HepG2 (cell line): ENCODE data around the gene DHTKD1. TPM values are rescaled to one million over a fixed set of nuclear protein-coding genes. Genes with fewer than 3 reads are reported as not detected.

Experiments used
- ATAC-seq: fragments of 200-7000 bp; cut with Tn5 transposase; 3 replicates; pipeline ENCODE4 v1.9.1; 2020; ENCODE audit warnings: mild to moderate bottlenecking, moderate library complexity
- Bru-seq: library from RNA; stranded (reverse); fragments of 400-500 nt; gene quantifications from one replicate; lab custom pipeline; 2021; lab: Mats Ljungman, UMichigan
- BruChase-seq, 2 experiments: library from RNA; stranded (reverse); fragments of 400-500 nt; gene quantifications; one replicate each; lab custom pipeline; 2021; lab: Mats Ljungman, UMichigan
- BruUV-seq: library from RNA; stranded (reverse); fragments of 400-500 nt; replicated peaks from 2 replicates; lab custom pipeline; 2021; lab: Mats Ljungman, UMichigan
- CTCF ChIA-PET: fragments of 300-600 bp; formaldehyde crosslinking; extraction: SDS; loops from one replicate; lab custom pipeline; 2021; ENCODE audit warnings: low total read pairs, inconsistent platforms, low intra/inter-chr PET ratio; lab: Yijun Ruan, JAX
- POLR2A ChIA-PET: fragments of 350-600 bp; sonication (Branson Sonifier 250); formaldehyde crosslinking; loops from one replicate; lab custom pipeline; 2020; ENCODE audit warnings: antibody characterized with exemption, inconsistent platforms; lab: Yijun Ruan, JAX
- DNase-seq: peaks from one replicate; pipeline ENCODE4 v3.0.0-alpha.2; 2015; ENCODE audit warnings: low spot score
- FAIRE-seq: peaks from 3 replicates; lab custom pipeline; 2011; peaks lifted over from hg19 to GRCh38; lab: Jason Lieb, UNC
- H2AFZ ChIP-seq: one replicate; pipeline ENCODE4 v1.6.1; 2011; ENCODE audit warnings: low read length, inconsistent platforms
- H3K27ac ChIP-seq: fragments of 300-600 bp; 3 replicates; pipeline ENCODE4 v1.8.0; 2011; ENCODE audit warnings: mixed run types, mild to moderate bottlenecking, mixed read lengths, low read length, inconsistent platforms; ENCODE audit not compliant: insufficient read depth; ENCODE audit errors: extremely low read length
- H3K27me3 ChIP-seq, 2 experiments: fragments of 200-600 bp in 1 of 2; 2 replicates in 1 of 2; 3 replicates in 1 of 2; pipeline versions ENCODE4 v1.6.0 to v1.8.0; 2011; ENCODE audit warnings: low read length in 2 of 2, mild to moderate bottlenecking in 2 of 2, moderate library complexity in 2 of 2, inconsistent platforms in 1 of 2; ENCODE audit not compliant: insufficient read depth in 2 of 2, control insufficient read depth in 1 of 2
- H3K36me3 ChIP-seq, 2 experiments: fragments of 200-600 bp in 1 of 2; replicated peaks in 1 of 2; 2 replicates in 1 of 2; 3 replicates in 1 of 2; pipeline versions ENCODE4 v1.5.1 to v1.8.0; 2011; ENCODE audit warnings: low read length in 2 of 2, inconsistent platforms in 1 of 2; ENCODE audit not compliant: insufficient read depth in 2 of 2, control insufficient read depth in 1 of 2
- H3K4me1 ChIP-seq: 2 replicates; pipeline ENCODE4 v1.5.1; 2012; ENCODE audit warnings: low read length, inconsistent platforms; ENCODE audit not compliant: insufficient read depth
- H3K4me2 ChIP-seq: 2 replicates; pipeline ENCODE4 v1.6.0; 2011; ENCODE audit warnings: low read depth, low read length, inconsistent platforms
- H3K4me3 ChIP-seq, 3 experiments: fragments of 200-600 bp in 1 of 3; sonication (generic), shearing (Covaris generic) in 1 of 3; replicated peaks in 1 of 3; 2 replicates each; pipeline ENCODE4 v1.5.1; 2011 to 2016; ENCODE audit warnings: low read length in 3 of 3, inconsistent platforms in 2 of 3, low read depth in 2 of 3, mild to moderate bottlenecking in 2 of 3, control low read depth in 1 of 3, mixed read lengths in 1 of 3; ENCODE audit not compliant: insufficient read depth in 1 of 3
- H3K79me2 ChIP-seq: one replicate; pipeline ENCODE4 v1.6.1; 2011; ENCODE audit warnings: low read length, inconsistent platforms; ENCODE audit not compliant: insufficient read depth
- H3K9ac ChIP-seq: 2 replicates; pipeline ENCODE4 v1.6.0; 2011; ENCODE audit warnings: mild to moderate bottlenecking, low read depth, low read length, inconsistent platforms; ENCODE audit not compliant: insufficient read depth
- H3K9me3 ChIP-seq: 2 replicates; pipeline ENCODE4 v1.5.1; 2012; ENCODE audit warnings: mild to moderate bottlenecking, low read length
- H4K20me1 ChIP-seq: 2 replicates; pipeline ENCODE4 v1.6.0; 2011; ENCODE audit warnings: inconsistent platforms, mild to moderate bottlenecking, low read length, moderate library complexity; ENCODE audit not compliant: insufficient read depth
- BCL6 ChIP-seq: IDR thresholded peaks from 2 replicates; pipeline ENCODE4 v1.6.1; 2016; ENCODE audit warnings: missing genetic modification reagents, missing compliant biosample characterization
- CBX1 ChIP-seq: IDR thresholded peaks from one replicate; pipeline ENCODE4 v1.6.1; 2016; ENCODE audit warnings: antibody characterized with exemption, low read depth
- EEA1 ChIP-seq: sonication (generic); formaldehyde crosslinking; IDR thresholded peaks from 2 replicates; pipeline ENCODE4 v1.5.1; 2020; ENCODE audit warnings: mild to moderate bottlenecking, missing genetic modification reagents, borderline replicate concordance
- HDAC2 ChIP-seq: sonication (generic); formaldehyde crosslinking; IDR thresholded peaks from 2 replicates; pipeline ENCODE4 v1.4.0; 2020; ENCODE audit warnings: missing genetic modification reagents
- KDM4B ChIP-seq: sonication (generic); formaldehyde crosslinking; IDR thresholded peaks from 2 replicates; pipeline ENCODE4 v1.4.0; 2020; ENCODE audit warnings: missing genetic modification reagents
- MIER3 ChIP-seq: IDR thresholded peaks from 2 replicates; pipeline ENCODE4 v1.6.1; 2016; ENCODE audit warnings: missing compliant biosample characterization, borderline replicate concordance
- MZF1 ChIP-seq: sonication (generic); formaldehyde crosslinking; IDR thresholded peaks from 2 replicates; pipeline ENCODE4 v1.8.1; 2023; ENCODE audit warnings: mild to moderate bottlenecking, missing genetic modification reagents, borderline replicate concordance
- NFYC ChIP-seq: IDR thresholded peaks from 2 replicates; pipeline ENCODE4 v1.6.1; 2016; ENCODE audit warnings: missing genetic modification reagents, missing compliant biosample characterization
- ZNF230 ChIP-seq: sonication (generic); formaldehyde crosslinking; IDR thresholded peaks from 2 replicates; pipeline ENCODE4 v1.4.0; 2020; ENCODE audit warnings: mild to moderate bottlenecking, missing genetic modification reagents
- ZNF496 ChIP-seq: sonication (generic); formaldehyde crosslinking; IDR thresholded peaks from 2 replicates; pipeline ENCODE4 v1.8.1; 2023; ENCODE audit warnings: mild to moderate bottlenecking, moderate library complexity, missing genetic modification reagents; ENCODE audit not compliant: insufficient replicate concordance
- ZNF687 ChIP-seq: sonication (generic); formaldehyde crosslinking; IDR thresholded peaks from 2 replicates; pipeline ENCODE4 v1.5.1; 2020; ENCODE audit warnings: mild to moderate bottlenecking, missing genetic modification reagents, moderate library complexity
- WGBS: methylation state at CpG from one replicate; pipeline ENCODE4 v1.1.6; 2017; ENCODE audit warnings: low lambda C conversion rate; 5-methylcytosine and 5-hydroxymethylcytosine counted together
- in situ Hi-C: cut with HindIII; loops from 2 replicates; pipeline ENCODE4 v1.10.0; 2017; ENCODE audit warnings: low pct_unique_long_range_greater_than_20kb; ENCODE audit not compliant: extremely low pct_ligation_motif_present
- intact Hi-C: fragments of 100-400 bp; cut with micrococcal nuclease; formaldehyde crosslinking; loops from one replicate; pipeline ENCODE4 v1.10.0; 2022; ENCODE audit not compliant: unreplicated experiment
- long read RNA-seq, 2 experiments: library from RNA in 1 of 2; library from polyadenylated mRNA in 1 of 2; stranded (forward) in 1 of 2; unstranded in 1 of 2; transcript quantifications; one replicate each; pipeline ENCODE4 v2.0.0, GENCODE V29; 2019 to 2022
- polyA minus RNA-seq, 3 experiments: library from RNA; depleted of rRNA, polyadenylated mRNA; stranded (reverse); fragments of >200 nt; gene quantifications; 2 replicates each; pipeline ENCODE4 v1.2.3, GENCODE V29; 2011; ENCODE audit warnings: low replicate concordance in 1 of 3
- polyA plus RNA-seq, 8 experiments: library from polyadenylated mRNA; depleted of rRNA in 3 of 8; stranded (reverse) in 7 of 8; unstranded in 1 of 8; fragments of >200 nt; fragmentation: Illumina TruSeq in 4 of 8; extraction: Trizol in 4 of 8; gene quantifications; 2 replicates each; pipeline versions ENCODE4 v1.2.1 to v1.2.3, GENCODE V29; 2011 to 2016; ENCODE audit warnings: low read depth in 4 of 8, missing spikeins in 1 of 8, mixed read lengths in 1 of 8; ENCODE audit not compliant: insufficient read depth in 1 of 8
- total RNA-seq, 5 experiments: library from RNA; depleted of rRNA; stranded (reverse); fragments of >200 nt; fragmentation: Illumina TruSeq; extraction: Trizol; gene quantifications; 2 replicates each; pipeline ENCODE4 v1.2.3, GENCODE V29; 2016; ENCODE audit warnings: low read depth in 1 of 5

DHTKD1 gene
- total RNA-seq (2016; rRNA removed; fragmentation: Illumina TruSeq; extraction: Trizol), result 9.6 and 10.7 TPM in 2 replicates
- total RNA-seq (2016; cell fraction: cytosol; rRNA removed; fragmentation: Illumina TruSeq; extraction: Trizol; ENCODE audit: low read depth), result 24.3 and 27.8 TPM in 2 replicates
- total RNA-seq (2016; cell fraction: insoluble cytoplasmic fraction; rRNA removed; fragmentation: Illumina TruSeq; extraction: Trizol), result 10.6 and 11.0 TPM in 2 replicates
- 19.5 and 22.7 TPM in 2 replicates for total RNA-seq (2016; cell fraction: membrane; rRNA removed; fragmentation: Illumina TruSeq; extraction: Trizol)
- 9.6 and 11.8 TPM in 2 replicates for total RNA-seq (2016; cell fraction: nucleus; rRNA removed; fragmentation: Illumina TruSeq; extraction: Trizol)
- polyA plus RNA-seq (2011; rRNA removed), result 9.0 and 14.1 TPM in 2 replicates
- polyA plus RNA-seq (2011; cell fraction: cytosol; rRNA removed), result 11.3 and 18.8 TPM in 2 replicates
- 6.8 and 9.1 TPM in 2 replicates for polyA plus RNA-seq (2011; cell fraction: nucleus; rRNA removed)
- 6.1 and 6.4 TPM in 2 replicates for polyA plus RNA-seq (2012)
- 0.53 and 0.54 TPM in 2 replicates for polyA plus RNA-seq (2016; cell fraction: cytosol; fragmentation: Illumina TruSeq; extraction: Trizol; ENCODE audit: low read depth)
- 7.1 and 7.2 TPM in 2 replicates for polyA plus RNA-seq (2016; cell fraction: insoluble cytoplasmic fraction; fragmentation: Illumina TruSeq; extraction: Trizol; ENCODE audit: low read depth)
- 1.5 and 1.7 TPM in 2 replicates for polyA plus RNA-seq (2016; cell fraction: membrane; fragmentation: Illumina TruSeq; extraction: Trizol; ENCODE audit: low read depth)
- polyA plus RNA-seq (2016; cell fraction: nucleus; fragmentation: Illumina TruSeq; extraction: Trizol; ENCODE audit: insufficient read depth, low read depth), result 8.5 and 11.5 TPM in 2 replicates
- 39.7 and 93.9 TPM in 2 replicates for polyA minus RNA-seq (2011; rRNA and poly(A)+ RNA removed; ENCODE audit: low replicate concordance)
- 19.3 and 23.3 TPM in 2 replicates for polyA minus RNA-seq (2011; cell fraction: cytosol; rRNA and poly(A)+ RNA removed)
- polyA minus RNA-seq (2011; cell fraction: nucleus; rRNA and poly(A)+ RNA removed), result 17.2 and 20.1 TPM in 2 replicates
- percentile 52 among the genes with signal in this experiment for Bru-seq, nascent RNA
- percentile 61 among the genes with signal in this experiment for BruChase-seq, experiment 1, labeled RNA remaining after a 6-hour chase
- BruChase-seq, experiment 2, labeled RNA remaining after a 2-hour chase, result percentile 53 among the genes with signal in this experiment
- long read RNA-seq, experiment 1, full-length matches to known transcripts, result 8 of 11 reads
- long read RNA-seq, experiment 1, partial matches to known transcripts, result 0 of 11 reads
- long read RNA-seq, experiment 1, other reads (novel, unspliced or antisense), result 3 of 11 reads
- long read RNA-seq, experiment 2, full-length matches to known transcripts, result 1 of 11 reads
- long read RNA-seq, experiment 2, partial matches to known transcripts, result 1 of 11 reads
- long read RNA-seq, experiment 2, other reads (novel, unspliced or antisense), result 9 of 11 reads

GRCh38 chr10:12068449-12069269 is at the start of gene DHTKD1:
Gene DHTKD1 (plus strand): TSS chr10:12068954. CDS start chr10:12069034, 80 bp downstream.
- peak within 1 kb of the TSS; percentile 82 for H3K27ac ChIP-seq
- ChIA-PET POLR2A (interaction anchor here (0.6 to 2.6 kb wide), 4 partner anchors 10 to 25 kb away, joined by 3 to 43 read pairs (median 4); partner anchors contain the start of gene UPF2), CTCF (no interaction called here)
- peaks cover 40% of the 10 kb centered on the region for H3K4me1 ChIP-seq
- H3K4me2 ChIP-seq, result peak within 1 kb of the TSS; percentile 80
- FAIRE-seq (peak; percentile 89), DNase-seq (peak; percentile 95), ATAC-seq (peak; percentile 98)
- no peaks in the 10 kb centered on the region for H3K9me3 ChIP-seq
- H3K9ac ChIP-seq, result peak within 1 kb of the TSS; percentile 83
- BruUV-seq, result no TSS peak
- H4K20me1 ChIP-seq, result no peaks in the 10 kb centered on the region
- peak within 1 kb of the TSS; percentile 27 for H2AFZ ChIP-seq
- intact Hi-C loops (loop anchor here (1.0 kb wide), 1 partner anchor 25 kb away; no protein-coding TSS in a partner anchor), in situ Hi-C loops (no loop called here)
- H3K27me3 ChIP-seq, result no peaks in the 10 kb centered on the region
- peaks cover 3% of the 10 kb centered on the region for H3K79me2 ChIP-seq
- peak within 1 kb of the TSS; percentile 83 to 94 (median 84) for H3K4me3 ChIP-seq
- H3K36me3 ChIP-seq, result no peaks in the 10 kb centered on the region
- 7% methylated on average over 10 of the region's 66 CpGs for WGBS
- no peak for TF ChIP-seq BCL6 (CRISPR knock-in tag)
- TF ChIP-seq KDM4B, result 0 out of 2 replicates have a peak, but pooled peaks have one; percentile 25
- TF ChIP-seq MZF1 (CRISPR knock-in tag), result no peak
- TF ChIP-seq ZNF496 (CRISPR knock-in tag), result no peak
- TF ChIP-seq MIER3 (CRISPR knock-in tag), result no peak
- TF ChIP-seq CBX1, result peak; percentile 56
- peak; percentile 89 for TF ChIP-seq NFYC
- TF ChIP-seq HDAC2 (CRISPR knock-in tag), result peak; percentile 21; the same call in 1 of the 2 replicates
- peak; percentile 71; the same call in 1 of the 2 replicates for TF ChIP-seq ZNF230 (CRISPR knock-in tag)
- peak; percentile 81 for TF ChIP-seq ZNF687 (CRISPR knock-in tag)
- no peak for TF ChIP-seq EEA1 (CRISPR knock-in tag)
